ENCODE data around the gene NR1H4. TPM values are rescaled to one million over a fixed set of nuclear protein-coding genes. Genes with fewer than 3 reads are reported as not detected.
A peak's percentile ranks its signal among the peaks of the same experiment; 100 is the strongest.

NR1H4 gene
- total and polyA plus RNA-seq, 2 of the 13 experiments (the other 11 are each of a cell fraction or from before 2014, with no cell fraction given), result 27.3 to 114 TPM

DNA sequence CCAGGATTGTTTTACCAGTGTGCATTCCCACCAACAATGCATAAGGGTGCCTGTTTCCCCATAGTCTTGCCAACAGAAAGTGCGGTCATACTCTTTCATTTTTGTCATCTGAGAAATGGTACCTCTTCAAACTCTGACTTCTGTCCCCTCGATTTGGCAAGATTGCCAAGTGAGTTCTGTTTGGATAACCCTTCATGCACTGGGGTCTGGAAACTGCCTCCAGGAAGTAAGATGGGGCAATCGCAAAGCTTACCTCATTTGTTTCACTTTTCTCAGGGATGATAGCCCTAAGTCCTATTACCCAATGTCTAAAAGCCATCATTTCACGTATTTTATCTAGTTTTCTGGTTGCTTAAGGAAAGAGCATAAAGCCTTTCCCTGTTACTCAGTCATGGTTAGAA is 28.6 kb upstream of the NR1H4 start (continued):
- TF ChIP-seq CHD4 (IDR thresholded peaks at IDR 0.05; ENCODE audit: borderline replicate concordance, low read length), result no peak
- TF ChIP-seq FOXM1 (CRISPR knock-in tag; IDR thresholded peaks at IDR 0.05), result no peak
- TF ChIP-seq, protein P1, sequence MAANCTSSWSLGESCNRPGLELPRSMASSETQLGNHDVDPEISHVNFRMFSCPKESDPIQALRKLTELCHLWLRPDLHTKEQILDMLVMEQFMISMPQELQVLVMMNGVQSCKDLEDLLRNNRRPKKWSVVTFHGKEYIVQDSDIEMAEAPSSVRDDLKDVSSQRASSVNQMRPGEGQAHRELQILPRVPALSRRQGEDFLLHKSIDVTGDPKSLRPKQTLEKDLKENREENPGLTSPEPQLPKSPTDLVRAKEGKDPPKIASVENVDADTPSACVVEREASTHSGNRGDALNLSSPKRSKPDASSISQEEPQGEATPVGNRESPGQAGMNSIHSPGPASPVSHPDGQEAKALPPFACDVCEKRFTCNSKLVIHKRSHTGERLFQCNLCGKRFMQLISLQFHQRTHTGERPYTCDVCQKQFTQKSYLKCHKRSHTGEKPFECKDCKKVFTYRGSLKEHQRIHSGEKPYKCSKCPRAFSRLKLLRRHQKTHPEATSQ (CRISPR knock-in tag; IDR thresholded peaks at IDR 0.05; ENCODE audit: borderline replicate concordance), result no peak
- peak; percentile 52; the same call in 1 of the 2 replicates for TF ChIP-seq ZNF331 (CRISPR knock-in tag; IDR thresholded peaks at IDR 0.05)
- no peak for TF ChIP-seq ZKSCAN5 (CRISPR knock-in tag; IDR thresholded peaks at IDR 0.05)
- TF ChIP-seq, protein P2, sequence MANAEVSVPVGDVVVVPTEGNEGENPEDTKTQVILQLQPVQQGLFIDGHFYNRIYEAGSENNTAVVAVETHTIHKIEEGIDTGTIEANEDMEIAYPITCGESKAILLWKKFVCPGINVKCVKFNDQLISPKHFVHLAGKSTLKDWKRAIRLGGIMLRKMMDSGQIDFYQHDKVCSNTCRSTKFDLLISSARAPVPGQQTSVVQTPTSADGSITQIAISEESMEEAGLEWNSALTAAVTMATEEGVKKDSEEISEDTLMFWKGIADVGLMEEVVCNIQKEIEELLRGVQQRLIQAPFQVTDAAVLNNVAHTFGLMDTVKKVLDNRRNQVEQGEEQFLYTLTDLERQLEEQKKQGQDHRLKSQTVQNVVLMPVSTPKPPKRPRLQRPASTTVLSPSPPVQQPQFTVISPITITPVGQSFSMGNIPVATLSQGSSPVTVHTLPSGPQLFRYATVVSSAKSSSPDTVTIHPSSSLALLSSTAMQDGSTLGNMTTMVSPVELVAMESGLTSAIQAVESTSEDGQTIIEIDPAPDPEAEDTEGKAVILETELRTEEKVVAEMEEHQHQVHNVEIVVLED (CRISPR knock-in tag; IDR thresholded peaks at IDR 0.05; ENCODE audit: borderline replicate concordance), result no peak
- TF ChIP-seq, protein P3, sequence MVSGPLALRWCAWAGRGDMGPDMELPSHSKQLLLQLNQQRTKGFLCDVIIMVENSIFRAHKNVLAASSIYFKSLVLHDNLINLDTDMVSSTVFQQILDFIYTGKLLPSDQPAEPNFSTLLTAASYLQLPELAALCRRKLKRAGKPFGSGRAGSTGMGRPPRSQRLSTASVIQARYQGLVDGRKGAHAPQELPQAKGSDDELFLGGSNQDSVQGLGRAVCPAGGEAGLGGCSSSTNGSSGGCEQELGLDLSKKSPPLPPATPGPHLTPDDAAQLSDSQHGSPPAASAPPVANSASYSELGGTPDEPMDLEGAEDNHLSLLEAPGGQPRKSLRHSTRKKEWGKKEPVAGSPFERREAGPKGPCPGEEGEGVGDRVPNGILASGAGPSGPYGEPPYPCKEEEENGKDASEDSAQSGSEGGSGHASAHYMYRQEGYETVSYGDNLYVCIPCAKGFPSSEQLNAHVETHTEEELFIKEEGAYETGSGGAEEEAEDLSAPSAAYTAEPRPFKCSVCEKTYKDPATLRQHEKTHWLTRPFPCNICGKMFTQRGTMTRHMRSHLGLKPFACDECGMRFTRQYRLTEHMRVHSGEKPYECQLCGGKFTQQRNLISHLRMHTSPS (CRISPR knock-in tag; IDR thresholded peaks at IDR 0.05; ENCODE audit: low read depth), result no peak
- no peak for TF ChIP-seq NFATC3 (CRISPR knock-in tag; IDR thresholded peaks at IDR 0.05)
- no peak for TF ChIP-seq JUND (CRISPR knock-in tag; IDR thresholded peaks at IDR 0.05)
- no peak for TF ChIP-seq NFE2 (CRISPR knock-in tag; IDR thresholded peaks at IDR 0.05)
- TF ChIP-seq, protein P4, sequence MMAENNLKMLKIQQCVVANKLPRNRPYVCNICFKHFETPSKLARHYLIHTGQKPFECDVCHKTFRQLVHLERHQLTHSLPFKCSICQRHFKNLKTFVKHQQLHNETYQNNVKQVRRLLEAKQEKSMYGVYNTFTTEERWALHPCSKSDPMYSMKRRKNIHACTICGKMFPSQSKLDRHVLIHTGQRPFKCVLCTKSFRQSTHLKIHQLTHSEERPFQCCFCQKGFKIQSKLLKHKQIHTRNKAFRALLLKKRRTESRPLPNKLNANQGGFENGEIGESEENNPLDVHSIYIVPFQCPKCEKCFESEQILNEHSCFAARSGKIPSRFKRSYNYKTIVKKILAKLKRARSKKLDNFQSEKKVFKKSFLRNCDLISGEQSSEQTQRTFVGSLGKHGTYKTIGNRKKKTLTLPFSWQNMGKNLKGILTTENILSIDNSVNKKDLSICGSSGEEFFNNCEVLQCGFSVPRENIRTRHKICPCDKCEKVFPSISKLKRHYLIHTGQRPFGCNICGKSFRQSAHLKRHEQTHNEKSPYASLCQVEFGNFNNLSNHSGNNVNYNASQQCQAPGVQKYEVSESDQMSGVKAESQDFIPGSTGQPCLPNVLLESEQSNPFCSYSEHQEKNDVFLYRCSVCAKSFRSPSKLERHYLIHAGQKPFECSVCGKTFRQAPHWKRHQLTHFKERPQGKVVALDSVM (CRISPR knock-in tag; IDR thresholded peaks at IDR 0.05), result no peak
- no peak for TF ChIP-seq ZNF616 (CRISPR knock-in tag; IDR thresholded peaks at IDR 0.05; ENCODE audit: low read depth)
- TF ChIP-seq, protein P5, sequence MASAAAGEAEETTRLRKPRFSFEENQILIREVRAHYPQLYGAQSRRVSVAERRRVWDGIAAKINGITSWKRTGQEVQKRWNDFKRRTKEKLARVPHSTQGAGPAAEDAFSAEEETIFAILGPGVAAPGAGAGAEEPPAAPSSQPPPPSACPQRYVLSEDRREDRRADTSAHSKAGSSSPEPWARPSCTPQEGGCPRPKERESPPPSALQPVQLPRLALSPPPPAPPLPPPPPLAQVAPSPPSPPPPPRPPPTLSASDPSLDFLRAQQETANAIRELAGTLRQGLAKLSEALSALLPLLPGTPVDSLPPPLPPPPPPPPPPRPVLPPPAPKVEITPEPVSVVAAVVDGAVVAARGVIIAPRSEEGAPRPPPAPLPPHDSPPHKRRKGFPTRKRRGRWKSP (CRISPR knock-in tag; IDR thresholded peaks at IDR 0.05), result no peak; the same call in 1 of the 2 replicates
- TF ChIP-seq ZNF143 (CRISPR knock-in tag; IDR thresholded peaks at IDR 0.05), result peak; percentile 67
- TF ChIP-seq SIN3A (IDR thresholded peaks at IDR 0.05; ENCODE audit: borderline replicate concordance, low read depth, low read length), result no peak
- TF ChIP-seq, protein P6, sequence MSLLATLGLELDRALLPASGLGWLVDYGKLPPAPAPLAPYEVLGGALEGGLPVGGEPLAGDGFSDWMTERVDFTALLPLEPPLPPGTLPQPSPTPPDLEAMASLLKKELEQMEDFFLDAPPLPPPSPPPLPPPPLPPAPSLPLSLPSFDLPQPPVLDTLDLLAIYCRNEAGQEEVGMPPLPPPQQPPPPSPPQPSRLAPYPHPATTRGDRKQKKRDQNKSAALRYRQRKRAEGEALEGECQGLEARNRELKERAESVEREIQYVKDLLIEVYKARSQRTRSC (CRISPR knock-in tag; IDR thresholded peaks at IDR 0.05; ENCODE audit: low read depth), result no peak
- TF ChIP-seq, protein P7, sequence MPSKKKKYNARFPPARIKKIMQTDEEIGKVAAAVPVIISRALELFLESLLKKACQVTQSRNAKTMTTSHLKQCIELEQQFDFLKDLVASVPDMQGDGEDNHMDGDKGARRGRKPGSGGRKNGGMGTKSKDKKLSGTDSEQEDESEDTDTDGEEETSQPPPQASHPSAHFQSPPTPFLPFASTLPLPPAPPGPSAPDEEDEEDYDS (CRISPR knock-in tag; IDR thresholded peaks at IDR 0.05), result no peak
- no peak for TF ChIP-seq ATF1 (CRISPR knock-in tag; IDR thresholded peaks at IDR 0.05)
- TF ChIP-seq, protein P8, sequence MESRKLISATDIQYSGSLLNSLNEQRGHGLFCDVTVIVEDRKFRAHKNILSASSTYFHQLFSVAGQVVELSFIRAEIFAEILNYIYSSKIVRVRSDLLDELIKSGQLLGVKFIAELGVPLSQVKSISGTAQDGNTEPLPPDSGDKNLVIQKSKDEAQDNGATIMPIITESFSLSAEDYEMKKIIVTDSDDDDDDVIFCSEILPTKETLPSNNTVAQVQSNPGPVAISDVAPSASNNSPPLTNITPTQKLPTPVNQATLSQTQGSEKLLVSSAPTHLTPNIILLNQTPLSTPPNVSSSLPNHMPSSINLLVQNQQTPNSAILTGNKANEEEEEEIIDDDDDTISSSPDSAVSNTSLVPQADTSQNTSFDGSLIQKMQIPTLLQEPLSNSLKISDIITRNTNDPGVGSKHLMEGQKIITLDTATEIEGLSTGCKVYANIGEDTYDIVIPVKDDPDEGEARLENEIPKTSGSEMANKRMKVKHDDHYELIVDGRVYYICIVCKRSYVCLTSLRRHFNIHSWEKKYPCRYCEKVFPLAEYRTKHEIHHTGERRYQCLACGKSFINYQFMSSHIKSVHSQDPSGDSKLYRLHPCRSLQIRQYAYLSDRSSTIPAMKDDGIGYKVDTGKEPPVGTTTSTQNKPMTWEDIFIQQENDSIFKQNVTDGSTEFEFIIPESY (CRISPR knock-in tag; IDR thresholded peaks at IDR 0.05), result 0 out of 2 replicates have a peak, but pooled peaks have one; percentile 41
